Stimulated activated CD8-positive, alpha-beta memory T cell treated with anti-CD3 and anti-CD28 coated beads, Interleukin-4, amount 100 ng/mL, for 48 hours (primary cell): ENCODE data around the gene SYT9.

Experiments used
- DNase-seq: peaks from one replicate; pipeline ENCODE4 v3.0.0-alpha.2; 2020

Gene SYT9

GRCh38 chr11:7435176-7435575 is 183.5 kb downstream of the SYT9 start:
- DNase-seq = no peak

GRCh38 chr11:7436146-7436545 is 184.4 kb downstream of the SYT9 start:
- no peak for DNase-seq

DNA sequence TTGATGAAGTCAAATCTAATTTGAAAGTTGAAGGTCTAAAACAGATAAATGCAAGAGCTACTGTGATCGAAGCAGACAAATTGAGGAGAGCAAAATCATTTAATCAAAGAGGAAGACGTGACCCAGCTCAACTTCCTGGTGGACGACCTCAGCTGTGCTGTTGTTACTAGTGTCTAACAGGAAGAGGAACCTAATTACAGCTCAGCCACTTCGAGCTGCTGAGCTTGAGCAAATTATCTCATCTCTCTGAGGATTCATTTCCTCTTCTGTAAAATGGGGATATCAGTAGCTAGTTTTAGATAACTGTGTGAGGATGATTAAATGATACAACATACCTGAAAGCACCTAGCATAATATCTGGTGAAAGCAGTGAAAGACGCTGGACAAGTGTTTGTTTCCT is 185.0 kb downstream of the SYT9 start:
- no peak for DNase-seq

GRCh38 chr11:7437696-7438095 is 186.0 kb downstream of the SYT9 start:
- no peak for DNase-seq

DNA sequence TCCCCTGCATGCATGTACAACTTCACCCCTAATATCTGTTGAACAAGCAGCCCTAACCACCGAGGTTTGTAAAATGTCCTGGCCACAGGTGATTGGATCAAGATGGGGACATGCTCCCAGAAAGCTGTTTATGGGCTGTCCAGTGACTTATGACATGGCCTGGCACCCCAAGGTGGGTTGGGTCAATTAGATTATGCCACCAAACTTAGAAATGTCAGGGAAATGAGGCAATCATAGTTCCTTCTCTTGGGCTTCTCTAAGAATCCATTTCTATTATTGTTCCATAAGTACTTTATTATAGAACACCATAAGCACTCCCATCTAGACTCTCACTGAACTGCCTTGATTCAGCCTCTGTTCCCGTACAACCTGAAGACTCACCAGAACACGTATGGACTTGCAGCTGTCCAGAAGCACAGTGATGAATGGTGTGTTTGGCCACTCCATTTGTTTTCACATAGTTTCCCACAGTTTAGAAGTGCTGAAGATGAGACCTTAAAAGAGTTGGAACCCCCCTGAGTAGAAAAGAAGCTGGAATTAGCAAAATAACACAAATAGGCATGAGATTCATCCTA is 188.1 kb downstream of the SYT9 start:
- no peak for DNase-seq

DNA sequence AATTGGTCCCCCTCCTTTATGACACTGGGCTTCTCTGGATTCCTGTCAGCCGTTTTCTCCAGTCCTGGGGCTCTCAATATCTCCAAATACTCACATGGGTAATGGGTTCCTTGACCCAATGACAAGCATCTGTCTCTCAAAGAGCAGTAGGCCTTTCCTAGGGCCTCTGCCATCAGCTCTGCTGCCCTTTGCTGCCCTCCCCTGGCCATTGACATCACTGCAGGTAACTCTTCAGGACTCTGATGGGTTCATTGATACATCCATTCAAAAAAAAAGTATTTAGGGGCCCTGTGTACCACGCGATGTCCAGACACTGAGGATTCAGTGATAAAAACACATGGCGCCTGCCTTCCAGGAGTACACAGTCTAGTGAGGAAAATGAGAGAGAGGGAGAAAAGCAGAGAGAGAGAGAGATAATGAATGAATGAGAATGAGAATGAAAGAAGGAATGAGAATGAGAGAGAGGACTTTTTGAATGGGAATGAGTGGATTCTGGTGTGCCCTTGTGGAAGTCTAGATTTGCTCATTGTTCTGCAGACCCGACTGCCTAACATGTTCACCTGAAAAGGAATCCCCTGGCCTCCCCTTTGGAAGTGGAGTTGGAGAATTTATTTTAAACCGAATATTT is 191.0 kb downstream of the SYT9 start:
- DNase-seq = peak; percentile 87

- DNase-seq = no peak
Observed at GRCh38 chr11:7444091-7444981, 192.6 kb downstream of the SYT9 start.

- no peak for DNase-seq
Observed at GRCh38 chr11:7445564-7445963, 193.9 kb downstream of the SYT9 start.

- DNase-seq = no peak
Observed at GRCh38 chr11:7448201-7448600, 196.5 kb downstream of the SYT9 start.

DNA sequence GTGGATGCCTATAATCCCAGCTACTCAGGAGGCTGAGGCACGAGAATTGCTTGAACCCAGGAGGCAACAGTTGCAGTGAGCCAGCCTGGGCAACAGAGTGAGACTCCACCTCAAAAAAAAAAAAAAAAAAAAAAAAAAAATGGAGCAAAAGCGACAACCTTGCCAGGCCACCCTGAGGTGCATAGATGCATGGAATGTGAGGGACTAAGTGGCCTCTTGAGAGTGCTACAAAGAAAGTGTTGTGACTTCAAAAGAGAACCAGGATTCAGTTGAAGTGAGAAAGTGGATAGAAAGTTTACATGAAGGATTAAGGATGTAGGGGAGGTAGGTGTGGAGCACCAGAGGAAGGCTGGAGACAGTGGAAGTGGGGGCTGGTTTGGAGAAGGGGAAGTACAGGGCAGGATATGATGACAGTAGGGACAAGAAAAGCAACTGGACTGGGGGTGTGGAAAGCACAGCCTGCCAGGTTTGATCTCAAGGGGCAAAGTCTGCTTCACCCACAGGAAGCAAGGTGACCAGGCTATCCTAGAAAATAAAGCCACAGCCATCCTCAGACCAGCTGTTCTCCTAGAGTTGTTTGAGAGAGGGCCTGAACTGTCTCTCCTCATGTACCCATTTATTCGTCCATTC is 197.6 kb downstream of the SYT9 start:
- DNase-seq = no peak

- DNase-seq = no peak
Observed at GRCh38 chr11:7449841-7450214, 198.1 kb downstream of the SYT9 start.

DNA sequence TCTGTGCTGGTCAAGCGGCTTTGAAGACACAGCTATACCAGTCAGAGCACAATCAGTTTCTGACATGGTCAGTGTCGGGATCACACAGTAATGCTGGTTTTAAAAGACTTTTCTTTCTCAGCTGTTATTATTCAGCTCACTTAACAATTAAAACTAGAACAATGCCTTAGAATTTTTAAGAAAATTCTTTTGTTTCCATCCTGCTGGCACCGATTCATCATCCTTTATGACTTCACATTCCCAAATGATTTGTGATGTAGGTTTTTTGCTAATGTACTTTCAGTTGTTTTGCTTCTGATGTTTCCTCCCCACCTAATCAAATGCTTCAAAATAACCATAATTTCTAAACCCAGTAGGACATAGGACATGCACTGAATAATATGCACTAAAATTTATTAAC is 199.1 kb downstream of the SYT9 start:
- no peak for DNase-seq

DNA sequence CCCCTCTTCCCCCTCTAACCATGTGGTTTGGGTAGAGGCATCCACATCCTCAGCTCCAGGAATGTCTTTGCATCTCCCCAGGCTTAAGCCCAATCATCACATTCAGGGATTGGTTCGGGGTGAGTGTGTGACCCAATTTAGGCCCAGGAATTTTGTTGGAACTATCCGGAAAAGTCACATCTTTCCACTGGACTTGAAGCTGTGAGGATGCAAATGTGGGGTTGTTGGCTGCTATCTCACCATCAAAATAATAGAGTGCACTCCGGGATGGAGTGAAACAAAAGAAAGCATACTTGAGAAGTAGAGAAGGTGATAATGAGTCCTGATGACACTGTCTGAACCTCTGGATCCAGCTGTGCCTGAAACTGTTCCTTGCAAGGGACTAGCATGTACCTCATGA is 199.8 kb downstream of the SYT9 start:
- DNase-seq = no peak

DNA sequence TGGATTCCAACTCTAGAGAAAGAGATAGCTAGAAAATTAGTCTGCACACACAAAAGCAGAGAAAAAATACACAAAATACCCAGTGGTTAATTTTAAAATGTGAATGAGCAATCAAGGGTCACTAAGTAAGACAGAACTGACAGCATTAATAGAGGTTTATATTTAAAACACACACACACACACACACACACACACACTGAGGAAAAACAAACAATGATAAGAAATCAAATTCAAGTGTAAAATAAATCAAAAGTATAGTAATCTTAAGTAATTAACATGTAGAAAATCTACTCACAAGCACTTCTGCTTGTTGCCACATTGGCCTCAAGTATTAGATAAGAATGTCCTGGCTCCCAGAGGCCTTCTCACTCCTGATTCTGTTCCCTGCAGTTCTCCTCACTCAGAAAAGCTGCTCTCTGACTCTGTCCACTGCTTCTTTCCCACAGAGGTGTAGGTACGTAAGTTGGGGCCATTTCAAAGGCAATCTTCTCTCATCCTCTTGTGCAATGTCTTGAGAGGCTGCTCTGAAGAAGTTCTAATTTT is 200.3 kb downstream of the SYT9 start:
- no peak for DNase-seq

- no peak for DNase-seq
Observed at GRCh38 chr11:7454854-7455253, 203.2 kb downstream of the SYT9 start.

DNA sequence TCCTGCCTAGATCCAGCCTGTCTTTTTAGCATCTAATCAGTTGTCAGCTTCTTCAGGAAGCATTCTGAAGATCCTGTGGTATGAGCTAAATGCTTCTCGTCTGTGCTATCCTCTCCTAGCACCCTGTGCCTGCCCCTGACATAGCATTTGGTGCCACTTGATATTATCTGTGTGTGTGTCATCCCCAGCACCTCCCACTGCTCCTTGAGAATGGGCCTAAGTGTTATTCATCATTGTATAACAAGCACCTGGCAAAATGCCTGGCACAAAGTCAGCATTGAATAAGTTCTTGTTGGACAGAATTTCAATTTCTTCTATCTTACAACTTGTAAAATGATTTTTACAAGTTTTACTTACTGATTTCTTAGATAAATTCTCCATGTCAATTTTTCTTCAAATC is 205.5 kb downstream of the SYT9 start:
- no peak for DNase-seq

GRCh38 chr11:7462706-7463105 is 211.0 kb downstream of the SYT9 start:
- no peak for DNase-seq

- DNase-seq = peak; percentile 23
Observed at GRCh38 chr11:7467652-7468051, 215.9 kb downstream of the SYT9 start.

GRCh38 chr11:7469351-7469865 is 217.7 kb downstream of the SYT9 start:
- DNase-seq = no peak

DNA sequence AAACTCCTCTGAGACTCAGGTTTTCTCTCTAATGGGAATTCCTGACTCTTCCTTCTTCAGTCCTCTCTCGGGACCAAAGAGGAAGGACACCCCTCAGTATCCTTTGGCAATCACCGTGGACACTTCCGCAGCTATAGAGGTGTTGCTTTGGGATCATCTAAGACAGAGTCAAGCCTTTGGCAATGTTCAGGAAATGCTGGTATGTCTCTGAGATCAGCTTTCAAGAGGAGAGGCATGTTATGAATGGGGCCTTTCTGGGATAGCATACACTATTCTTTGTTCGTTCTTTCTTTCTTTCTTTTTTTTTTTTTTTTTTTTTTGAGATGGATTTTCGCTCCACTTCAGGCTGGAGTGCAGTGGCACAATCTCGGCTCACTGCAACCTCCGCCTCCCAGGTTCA is 219.4 kb downstream of the SYT9 start:
- no peak for DNase-seq

DNA sequence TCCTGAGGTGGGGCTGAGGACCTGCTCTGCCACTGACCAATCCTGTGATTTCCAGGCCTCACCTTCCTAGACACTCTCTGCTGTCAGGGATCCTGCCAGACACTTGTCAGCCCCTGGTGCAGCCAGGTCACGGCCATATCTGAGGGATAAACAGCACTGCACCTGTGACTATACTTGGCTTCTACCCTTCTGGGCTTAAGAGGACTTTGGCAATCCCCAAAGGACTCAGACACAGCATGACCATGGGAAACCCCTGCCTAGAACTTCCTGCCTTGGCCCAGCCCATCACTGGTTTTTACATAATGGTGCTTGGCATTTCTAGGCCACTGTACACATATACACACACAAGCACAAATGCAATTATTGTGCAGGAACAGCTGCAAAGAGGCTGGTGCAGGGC is 222.0 kb downstream of the SYT9 start:
- no peak for DNase-seq

DNA sequence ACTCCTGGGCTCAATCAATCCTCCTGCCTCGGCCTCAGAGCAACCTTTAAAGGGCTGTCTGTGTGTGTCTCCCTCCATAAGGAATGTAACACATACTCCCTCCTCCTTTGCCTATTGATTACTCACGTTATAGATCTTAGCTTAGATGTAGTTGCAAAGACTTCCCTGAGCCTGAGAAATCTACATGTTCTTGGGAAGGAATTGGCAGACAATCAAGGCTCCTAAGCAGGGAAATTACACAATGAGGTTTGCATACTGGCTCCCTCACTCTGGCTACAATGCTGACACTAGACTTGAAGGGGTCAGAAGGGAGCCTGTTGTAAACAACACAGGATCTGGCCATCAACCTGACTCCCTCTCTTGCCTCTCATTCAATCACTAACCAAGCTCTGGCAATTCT is 228.4 kb downstream of the SYT9 start:
- DNase-seq = no peak

- DNase-seq = no peak
Observed at GRCh38 chr11:7484131-7484530, 232.4 kb downstream of the SYT9 start.
